Panc1 (cell line): Measurements from ENCODE around the gene ATP8B2.

Experiments
- CTCF ChIP-seq: fragments of 450-650 bp; IDR thresholded peaks from 2 replicates; pipeline ENCODE4 v1.5.1; 2017; ENCODE audit warnings: mild to moderate bottlenecking
- POLR2AphosphoS5 ChIP-seq: IDR thresholded peaks from 2 replicates; pipeline ENCODE4 v1.6.1; 2012; ENCODE audit warnings: mild to moderate bottlenecking, low read depth, low read length, moderate library complexity

GRCh38 chr1:154346276-154346917 lies 21.1 kb downstream of the ATP8B2 start:
- TF ChIP-seq POLR2AphosphoS5 (no peak), CTCF (no peak)
